HG03280 (cell line): ENCODE measurements around the gene NPAS3.

Source experiments
- ATAC-seq: cut with Tn5 transposase; IDR thresholded peaks from one replicate; pipeline ENCODE4 v1.9.1; 2021; ENCODE audit warnings: mild to moderate bottlenecking, moderate library complexity; ENCODE audit not compliant: unreplicated experiment

NPAS3 gene

GRCh38 chr14:33504246-33505099, 565.8 kb downstream of the NPAS3 start:
- ATAC-seq = no peak

- ATAC-seq = no peak
Measured at GRCh38 chr14:33505266-33505962, 566.7 kb downstream of the NPAS3 start.

- no peak for ATAC-seq
Measured at GRCh38 chr14:33505963-33506329, 567.3 kb downstream of the NPAS3 start.

- no peak for ATAC-seq
Measured at GRCh38 chr14:33508126-33509062, 569.7 kb downstream of the NPAS3 start.

- ATAC-seq = no peak
Measured at GRCh38 chr14:33509454-33509853, 570.8 kb downstream of the NPAS3 start.

GRCh38 chr14:33510063-33510481, 571.4 kb downstream of the NPAS3 start:
- no peak for ATAC-seq

- ATAC-seq = no peak
Measured at GRCh38 chr14:33510991-33511390, 572.3 kb downstream of the NPAS3 start.

GRCh38 chr14:33511851-33512640, 573.4 kb downstream of the NPAS3 start:
- no peak for ATAC-seq

GRCh38 chr14:33515441-33515840, 576.8 kb downstream of the NPAS3 start:
- ATAC-seq = no peak

GRCh38 chr14:33515899-33516298, 577.2 kb downstream of the NPAS3 start:
- no peak for ATAC-seq

- no peak for ATAC-seq
Measured at GRCh38 chr14:33516898-33517436, 578.3 kb downstream of the NPAS3 start.

GRCh38 chr14:33521192-33521591, 582.5 kb downstream of the NPAS3 start:
- no peak for ATAC-seq

GRCh38 chr14:33524244-33524643, 585.6 kb downstream of the NPAS3 start:
- no peak for ATAC-seq

- no peak for ATAC-seq
Measured at GRCh38 chr14:33525626-33526025, 586.9 kb downstream of the NPAS3 start.

GRCh38 chr14:33527023-33527634, 588.5 kb downstream of the NPAS3 start:
- no peak for ATAC-seq

- no peak for ATAC-seq
Measured at GRCh38 chr14:33528655-33529054, 590.0 kb downstream of the NPAS3 start.

GRCh38 chr14:33529787-33530757, 591.4 kb downstream of the NPAS3 start:
- ATAC-seq = no peak

- ATAC-seq = no peak
Measured at GRCh38 chr14:33532553-33532952, 593.9 kb downstream of the NPAS3 start.
